HepG2 (cell line): ENCODE results near the gene ARMH3. TPM values are rescaled to one million over a fixed set of nuclear protein-coding genes. Genes with fewer than 3 reads are reported as not detected.

Source experiments
- ATAC-seq: fragments of 200-7000 bp; cut with Tn5 transposase; 3 replicates; pipeline ENCODE4 v1.9.1; 2020; ENCODE audit warnings: mild to moderate bottlenecking, moderate library complexity
- BruUV-seq: library from RNA; stranded (reverse); fragments of 400-500 nt; replicated peaks from 2 replicates; lab custom pipeline; 2021; lab: Mats Ljungman, UMichigan
- CTCF ChIA-PET: fragments of 300-600 bp; formaldehyde crosslinking; extraction: SDS; loops from one replicate; lab custom pipeline; 2021; ENCODE audit warnings: low total read pairs, inconsistent platforms, low intra/inter-chr PET ratio; lab: Yijun Ruan, JAX
- POLR2A ChIA-PET: fragments of 350-600 bp; sonication (Branson Sonifier 250); formaldehyde crosslinking; loops from one replicate; lab custom pipeline; 2020; ENCODE audit warnings: antibody characterized with exemption, inconsistent platforms; lab: Yijun Ruan, JAX
- DNase-seq: peaks from one replicate; pipeline ENCODE4 v3.0.0-alpha.2; 2015; ENCODE audit warnings: low spot score
- FAIRE-seq: peaks from 3 replicates; lab custom pipeline; 2011; peaks lifted over from hg19 to GRCh38; lab: Jason Lieb, UNC
- H2AFZ ChIP-seq: one replicate; pipeline ENCODE4 v1.6.1; 2011; ENCODE audit warnings: low read length, inconsistent platforms
- H3K27ac ChIP-seq: fragments of 300-600 bp; 3 replicates; pipeline ENCODE4 v1.8.0; 2011; ENCODE audit warnings: mixed run types, mild to moderate bottlenecking, mixed read lengths, low read length, inconsistent platforms; ENCODE audit not compliant: insufficient read depth; ENCODE audit errors: extremely low read length
- H3K27me3 ChIP-seq, 2 experiments: fragments of 200-600 bp in 1 of 2; 2 replicates in 1 of 2; 3 replicates in 1 of 2; pipeline versions ENCODE4 v1.6.0 to v1.8.0; 2011; ENCODE audit warnings: low read length in 2 of 2, mild to moderate bottlenecking in 2 of 2, moderate library complexity in 2 of 2, inconsistent platforms in 1 of 2; ENCODE audit not compliant: insufficient read depth in 2 of 2, control insufficient read depth in 1 of 2
- H3K36me3 ChIP-seq, 2 experiments: fragments of 200-600 bp in 1 of 2; replicated peaks in 1 of 2; 2 replicates in 1 of 2; 3 replicates in 1 of 2; pipeline versions ENCODE4 v1.5.1 to v1.8.0; 2011; ENCODE audit warnings: low read length in 2 of 2, inconsistent platforms in 1 of 2; ENCODE audit not compliant: insufficient read depth in 2 of 2, control insufficient read depth in 1 of 2
- H3K4me1 ChIP-seq: 2 replicates; pipeline ENCODE4 v1.5.1; 2012; ENCODE audit warnings: low read length, inconsistent platforms; ENCODE audit not compliant: insufficient read depth
- H3K4me2 ChIP-seq: 2 replicates; pipeline ENCODE4 v1.6.0; 2011; ENCODE audit warnings: low read depth, low read length, inconsistent platforms
- H3K4me3 ChIP-seq, 3 experiments: fragments of 200-600 bp in 1 of 3; sonication (generic), shearing (Covaris generic) in 1 of 3; replicated peaks in 1 of 3; 2 replicates each; pipeline ENCODE4 v1.5.1; 2011 to 2016; ENCODE audit warnings: low read length in 3 of 3, inconsistent platforms in 2 of 3, low read depth in 2 of 3, mild to moderate bottlenecking in 2 of 3, control low read depth in 1 of 3, mixed read lengths in 1 of 3; ENCODE audit not compliant: insufficient read depth in 1 of 3
- H3K79me2 ChIP-seq: one replicate; pipeline ENCODE4 v1.6.1; 2011; ENCODE audit warnings: low read length, inconsistent platforms; ENCODE audit not compliant: insufficient read depth
- H3K9ac ChIP-seq: 2 replicates; pipeline ENCODE4 v1.6.0; 2011; ENCODE audit warnings: mild to moderate bottlenecking, low read depth, low read length, inconsistent platforms; ENCODE audit not compliant: insufficient read depth
- H3K9me3 ChIP-seq: 2 replicates; pipeline ENCODE4 v1.5.1; 2012; ENCODE audit warnings: mild to moderate bottlenecking, low read length
- H4K20me1 ChIP-seq: 2 replicates; pipeline ENCODE4 v1.6.0; 2011; ENCODE audit warnings: inconsistent platforms, mild to moderate bottlenecking, low read length, moderate library complexity; ENCODE audit not compliant: insufficient read depth
- ASH2L ChIP-seq: fragments of 300-600, 200-600 bp; sonication (generic); IDR thresholded peaks from 2 replicates; pipeline ENCODE4 v1.7.0; 2017; ENCODE audit warnings: low read depth, mild to moderate bottlenecking, moderate library complexity, mixed read lengths, low read length; ENCODE audit not compliant: insufficient read length
- CENPT ChIP-seq: sonication (generic); formaldehyde crosslinking; IDR thresholded peaks from 2 replicates; pipeline ENCODE4 v1.8.0; 2022; ENCODE audit warnings: low read depth, mild to moderate bottlenecking, moderate library complexity, missing genetic modification reagents
- FOXA3 ChIP-seq: IDR thresholded peaks from 2 replicates; pipeline ENCODE4 v1.6.1; 2016; ENCODE audit warnings: missing genetic modification reagents, missing compliant biosample characterization
- HES4 ChIP-seq: sonication (generic); formaldehyde crosslinking; IDR thresholded peaks from 2 replicates; pipeline ENCODE4 v1.9.0; 2021; ENCODE audit warnings: mild to moderate bottlenecking, missing genetic modification reagents, borderline replicate concordance
- KDM5A ChIP-seq: fragments of 200-600 bp; sonication (generic); IDR thresholded peaks from 2 replicates; pipeline ENCODE4 v1.7.0; 2018; ENCODE audit warnings: antibody characterized with exemption, mild to moderate bottlenecking, low read length, borderline replicate concordance
- KLF6 ChIP-seq: IDR thresholded peaks from 2 replicates; pipeline ENCODE4 v1.8.0; 2016; ENCODE audit warnings: missing biosample characterization, missing genetic modification reagents
- MXD3 ChIP-seq: IDR thresholded peaks from 2 replicates; pipeline ENCODE4 v1.6.1; 2016; ENCODE audit warnings: mild to moderate bottlenecking, missing biosample characterization, missing genetic modification reagents
- ZNF501 ChIP-seq: sonication (generic); formaldehyde crosslinking; IDR thresholded peaks from 2 replicates; pipeline ENCODE4 v1.5.1; 2020; ENCODE audit warnings: mild to moderate bottlenecking, moderate library complexity, missing genetic modification reagents
- WGBS: methylation state at CpG from one replicate; pipeline ENCODE4 v1.1.6; 2017; ENCODE audit warnings: low lambda C conversion rate; 5-methylcytosine and 5-hydroxymethylcytosine counted together
- in situ Hi-C: cut with HindIII; loops from 2 replicates; pipeline ENCODE4 v1.10.0; 2017; ENCODE audit warnings: low pct_unique_long_range_greater_than_20kb; ENCODE audit not compliant: extremely low pct_ligation_motif_present
- intact Hi-C: fragments of 100-400 bp; cut with micrococcal nuclease; formaldehyde crosslinking; loops from one replicate; pipeline ENCODE4 v1.10.0; 2022; ENCODE audit not compliant: unreplicated experiment
- polyA plus RNA-seq, 8 experiments: library from polyadenylated mRNA; depleted of rRNA in 3 of 8; stranded (reverse) in 7 of 8; unstranded in 1 of 8; fragments of >200 nt; fragmentation: Illumina TruSeq in 4 of 8; extraction: Trizol in 4 of 8; gene quantifications; 2 replicates each; pipeline versions ENCODE4 v1.2.1 to v1.2.3, GENCODE V29; 2011 to 2016; ENCODE audit warnings: low read depth in 4 of 8, missing spikeins in 1 of 8, mixed read lengths in 1 of 8; ENCODE audit not compliant: insufficient read depth in 1 of 8
- total RNA-seq, 5 experiments: library from RNA; depleted of rRNA; stranded (reverse); fragments of >200 nt; fragmentation: Illumina TruSeq; extraction: Trizol; gene quantifications; 2 replicates each; pipeline ENCODE4 v1.2.3, GENCODE V29; 2016; ENCODE audit warnings: low read depth in 1 of 5
- TF ChIP-seq, protein P1 (sequence below): sonication (generic); formaldehyde crosslinking; IDR thresholded peaks from 2 replicates; pipeline ENCODE4 v1.4.0; 2020; ENCODE audit warnings: missing genetic modification reagents, borderline replicate concordance

Gene ARMH3
- total and polyA plus RNA-seq, 2 of the 13 experiments (the other 11 are each of a cell fraction or from before 2014, with no cell fraction given), result 8.4 to 16.9 TPM

DNA sequence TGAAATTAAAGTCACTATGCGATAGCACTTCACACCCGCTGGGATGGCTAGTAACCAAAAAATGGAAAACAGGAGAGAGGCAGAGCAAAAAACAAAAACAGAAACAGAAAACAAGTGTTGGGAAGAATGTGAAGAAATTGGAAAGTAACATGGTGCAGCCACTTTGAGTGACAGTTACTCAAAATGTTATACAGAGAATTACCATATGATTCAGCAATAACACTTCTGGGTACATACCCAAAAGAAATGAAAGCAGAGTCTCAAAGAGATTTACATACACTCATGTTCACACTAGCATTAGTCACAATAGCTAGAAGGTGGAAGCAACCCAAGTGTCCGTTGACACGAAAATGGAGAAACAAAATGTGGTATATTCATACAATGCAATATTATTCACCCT is 123.8 kb downstream of the ARMH3 start:
- Histone ChIP-seq H3K27me3 (no peaks in the 10 kb centered on the region), H3K36me3 (no peaks in the 10 kb centered on the region; a peak in 2 of 5 replicates), H3K4me1 (no peaks in the 10 kb centered on the region), H3K79me2 (no peaks in the 10 kb centered on the region), H3K9me3 (no peaks in the 10 kb centered on the region), H2AFZ (no peak overlapping the region), H3K4me2 (no peak overlapping the region), H4K20me1 (no peaks in the 10 kb centered on the region), H3K27ac (no peak overlapping the region), H3K9ac (no peak overlapping the region), H3K4me3 (no peak overlapping the region)
- ATAC-seq (no peak), DNase-seq (no peak), FAIRE-seq (no peak)
- in situ Hi-C loops (no loop called here), intact Hi-C loops (no loop called here)
- TF ChIP-seq FOXA3 (CRISPR knock-in tag), result no peak
- TF ChIP-seq ASH2L, result no peak
- no peak for TF ChIP-seq ZNF501 (CRISPR knock-in tag)
- TF ChIP-seq MXD3 (CRISPR knock-in tag), result no peak
- TF ChIP-seq KDM5A, result no peak
- no peak for TF ChIP-seq KLF6 (CRISPR knock-in tag)
- TF ChIP-seq CENPT, result no peak
- TF ChIP-seq HES4, result no peak
- TF ChIP-seq, protein P1, sequence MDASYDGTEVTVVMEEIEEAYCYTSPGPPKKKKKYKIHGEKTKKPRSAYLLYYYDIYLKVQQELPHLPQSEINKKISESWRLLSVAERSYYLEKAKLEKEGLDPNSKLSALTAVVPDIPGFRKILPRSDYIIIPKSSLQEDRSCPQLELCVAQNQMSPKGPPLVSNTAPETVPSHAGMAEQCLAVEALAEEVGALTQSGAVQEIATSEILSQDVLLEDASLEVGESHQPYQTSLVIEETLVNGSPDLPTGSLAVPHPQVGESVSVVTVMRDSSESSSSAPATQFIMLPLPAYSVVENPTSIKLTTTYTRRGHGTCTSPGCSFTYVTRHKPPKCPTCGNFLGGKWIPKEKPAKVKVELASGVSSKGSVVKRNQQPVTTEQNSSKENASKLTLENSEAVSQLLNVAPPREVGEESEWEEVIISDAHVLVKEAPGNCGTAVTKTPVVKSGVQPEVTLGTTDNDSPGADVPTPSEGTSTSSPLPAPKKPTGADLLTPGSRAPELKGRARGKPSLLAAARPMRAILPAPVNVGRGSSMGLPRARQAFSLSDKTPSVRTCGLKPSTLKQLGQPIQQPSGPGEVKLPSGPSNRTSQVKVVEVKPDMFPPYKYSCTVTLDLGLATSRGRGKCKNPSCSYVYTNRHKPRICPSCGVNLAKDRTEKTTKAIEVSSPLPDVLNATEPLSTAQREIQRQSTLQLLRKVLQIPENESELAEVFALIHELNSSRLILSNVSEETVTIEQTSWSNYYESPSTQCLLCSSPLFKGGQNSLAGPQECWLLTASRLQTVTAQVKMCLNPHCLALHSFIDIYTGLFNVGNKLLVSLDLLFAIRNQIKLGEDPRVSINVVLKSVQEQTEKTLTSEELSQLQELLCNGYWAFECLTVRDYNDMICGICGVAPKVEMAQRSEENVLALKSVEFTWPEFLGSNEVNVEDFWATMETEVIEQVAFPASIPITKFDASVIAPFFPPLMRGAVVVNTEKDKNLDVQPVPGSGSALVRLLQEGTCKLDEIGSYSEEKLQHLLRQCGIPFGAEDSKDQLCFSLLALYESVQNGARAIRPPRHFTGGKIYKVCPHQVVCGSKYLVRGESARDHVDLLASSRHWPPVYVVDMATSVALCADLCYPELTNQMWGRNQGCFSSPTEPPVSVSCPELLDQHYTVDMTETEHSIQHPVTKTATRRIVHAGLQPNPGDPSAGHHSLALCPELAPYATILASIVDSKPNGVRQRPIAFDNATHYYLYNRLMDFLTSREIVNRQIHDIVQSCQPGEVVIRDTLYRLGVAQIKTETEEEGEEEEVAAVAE (CRISPR knock-in tag), result no peak
- POLR2A ChIA-PET, result no interaction called here
- CTCF ChIA-PET, result no interaction called here
- over 99% methylated on average over 4 of the region's 4 CpGs for WGBS
- no TSS peak for BruUV-seq
